Activated CD8-positive, alpha-beta memory T cell treated with anti-CD3 and anti-CD28 coated beads, Interleukin-2, amount 10 ng/mL, durations not matched to agents 7 days and 5 days (primary cell): ENCODE data around the gene SLC36A3. TPM values are rescaled to one million over a fixed set of nuclear protein-coding genes. Genes with fewer than 3 reads are reported as not detected.
A peak's percentile ranks its signal among the peaks of the same experiment; 100 is the strongest.
"Not testable (repeated sequence)": the region's sequence is repeated elsewhere in the genome, so short reads cannot be mapped to it uniquely, and the experiment has no call there.

ENCODE experiments used
- ATAC-seq: fragments of 150-1000 bp; cut with Tn5 transposase; one replicate; pipeline ENCODE4 v1.10.0; 2021; ENCODE audit warnings: moderate library complexity
- CTCF ChIA-PET: fragments of 350-600 bp; sonication (Branson Sonifier 250); formaldehyde crosslinking; loops from one replicate; lab custom pipeline; 2021; ENCODE audit warnings: antibody characterized with exemption; lab: Charles Lee
- DNase-seq: peaks from one replicate; pipeline ENCODE4 v3.0.0-alpha.2; 2020
- H3K27ac Mint-ChIP-seq: one replicate; pipeline ENCODE4 v1.8.0; 2021; ENCODE audit warnings: mild to moderate bottlenecking, mixed read lengths
- H3K27me3 Mint-ChIP-seq: one replicate; pipeline ENCODE4 v1.8.0; 2021; ENCODE audit warnings: mixed read lengths
- H3K36me3 Mint-ChIP-seq: one replicate; pipeline ENCODE4 v1.8.0; 2021; ENCODE audit warnings: mild to moderate bottlenecking, mixed read lengths
- H3K4me1 Mint-ChIP-seq: one replicate; pipeline ENCODE4 v1.8.0; 2021; ENCODE audit warnings: mixed read lengths
- H3K4me3 Mint-ChIP-seq: one replicate; pipeline ENCODE4 v1.8.0; 2021; ENCODE audit warnings: mild to moderate bottlenecking, moderate library complexity, mixed read lengths
- H3K9me3 Mint-ChIP-seq: one replicate; pipeline ENCODE4 v1.8.0; 2022; ENCODE audit warnings: low read depth, mixed read lengths
- total RNA-seq, 2 experiments: library from RNA; stranded (reverse); gene quantifications; one replicate each; pipeline ENCODE4 v1.2.3, GENCODE V29; 2021

Gene SLC36A3
- total RNA-seq, 2 experiments from 2014 or later, result not detected

- H3K4me3 Mint-ChIP-seq, result no peak overlapping the region
- H3K9me3 Mint-ChIP-seq, result no peaks in the 10 kb centered on the region
- no peak overlapping the region for H3K27ac Mint-ChIP-seq
- H3K27me3 Mint-ChIP-seq, result peaks cover 14% of the 10 kb centered on the region
- no peaks in the 10 kb centered on the region for H3K36me3 Mint-ChIP-seq
- H3K4me1 Mint-ChIP-seq, result no peaks in the 10 kb centered on the region
- peak; percentile 23 for ATAC-seq
- CTCF ChIA-PET, result no interaction called here
- DNase-seq, result no peak
Measured at GRCh38 chr5:151318850-151319732, 15.5 kb upstream of the SLC36A3 start.

DNA sequence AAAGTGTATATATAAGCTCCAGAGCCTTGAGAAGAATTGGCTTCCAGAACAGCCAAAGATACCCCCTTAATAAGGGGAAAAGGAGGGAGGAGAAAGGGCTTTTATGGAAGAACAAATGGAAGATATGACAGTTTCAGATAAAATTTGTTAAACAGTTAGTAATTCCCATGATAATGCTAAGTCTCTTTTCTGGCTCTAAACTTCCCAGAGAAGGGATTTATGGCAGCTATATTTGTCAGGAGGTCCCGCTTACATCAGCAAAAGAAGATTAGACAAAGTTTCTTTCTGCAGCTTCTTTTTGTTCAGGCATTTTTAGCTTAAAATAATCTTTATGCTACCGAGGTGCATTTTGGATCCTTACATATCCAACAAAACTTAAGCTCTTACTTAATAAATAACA lies 14.3 kb upstream of the SLC36A3 start:
- no peaks in the 10 kb centered on the region for H3K9me3 Mint-ChIP-seq
- no peaks in the 10 kb centered on the region for H3K36me3 Mint-ChIP-seq
- H3K27me3 Mint-ChIP-seq, result peaks cover 22% of the 10 kb centered on the region
- ATAC-seq (no peak), DNase-seq (no peak)
- no peak overlapping the region for H3K4me3 Mint-ChIP-seq
- no peaks in the 10 kb centered on the region for H3K4me1 Mint-ChIP-seq
- CTCF ChIA-PET, result interaction anchor here (0.7 to 2.6 kb wide), 2 partner anchors 17 to 239 kb away, joined by 3 to 7 read pairs; no protein-coding TSS in a partner anchor
- no peak overlapping the region for H3K27ac Mint-ChIP-seq

DNA sequence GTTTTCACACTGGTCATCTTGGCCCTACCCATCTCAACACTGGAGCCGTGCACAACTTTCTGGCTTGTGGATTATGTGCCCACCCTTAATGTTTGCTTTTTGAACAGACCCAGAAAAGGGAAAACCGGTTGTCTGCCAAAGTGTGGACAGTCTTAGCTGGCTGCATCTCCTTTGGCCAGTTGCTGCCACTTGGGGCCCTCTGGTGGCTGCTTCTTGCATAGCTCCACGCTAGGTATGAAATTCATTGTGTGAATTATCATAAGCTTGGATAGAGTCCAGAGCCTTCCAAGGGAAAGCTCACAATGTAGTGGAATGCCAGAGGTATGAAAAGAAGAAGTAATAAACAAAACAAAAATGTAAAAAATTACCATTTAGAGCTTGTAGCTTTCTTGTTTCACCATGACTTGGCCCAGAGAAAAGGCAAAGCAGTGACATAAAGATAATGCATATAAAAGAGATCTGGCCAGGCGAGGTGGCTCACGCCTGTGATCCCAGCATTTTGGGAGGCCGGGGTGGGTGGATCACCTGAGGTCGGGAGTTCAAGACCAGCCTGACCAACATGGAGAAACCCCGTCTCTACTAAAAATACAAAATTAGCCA lies 12.5 kb upstream of the SLC36A3 start:
- H3K9me3 Mint-ChIP-seq, result no peaks in the 10 kb centered on the region
- ATAC-seq (peak; percentile 83), DNase-seq (peak; percentile 68)
- no peaks in the 10 kb centered on the region for H3K36me3 Mint-ChIP-seq
- CTCF ChIA-PET, result interaction anchor here (0.8 to 2.6 kb wide), 14 partner anchors 9 to 527 kb away, joined by 3 to 7 read pairs (median 3); partner anchors contain the start of gene GM2A
- no peak overlapping the region for H3K4me3 Mint-ChIP-seq
- H3K27me3 Mint-ChIP-seq, result peaks cover 27% of the 10 kb centered on the region
- H3K27ac Mint-ChIP-seq, result no peak overlapping the region
- no peaks in the 10 kb centered on the region for H3K4me1 Mint-ChIP-seq

GRCh38 chr5:151313357-151313756 lies 9.8 kb upstream of the SLC36A3 start:
- Mint-ChIP-seq H3K4me3 (no peak overlapping the region), H3K27me3 (peaks cover 25% of the 10 kb centered on the region), H3K4me1 (no peaks in the 10 kb centered on the region), H3K9me3 (peaks cover 2% of the 10 kb centered on the region), H3K36me3 (peaks cover 1% of the 10 kb centered on the region), H3K27ac (no peak overlapping the region)
- DNase-seq (no peak), ATAC-seq (no peak)
- CTCF ChIA-PET, result no interaction called here

DNA sequence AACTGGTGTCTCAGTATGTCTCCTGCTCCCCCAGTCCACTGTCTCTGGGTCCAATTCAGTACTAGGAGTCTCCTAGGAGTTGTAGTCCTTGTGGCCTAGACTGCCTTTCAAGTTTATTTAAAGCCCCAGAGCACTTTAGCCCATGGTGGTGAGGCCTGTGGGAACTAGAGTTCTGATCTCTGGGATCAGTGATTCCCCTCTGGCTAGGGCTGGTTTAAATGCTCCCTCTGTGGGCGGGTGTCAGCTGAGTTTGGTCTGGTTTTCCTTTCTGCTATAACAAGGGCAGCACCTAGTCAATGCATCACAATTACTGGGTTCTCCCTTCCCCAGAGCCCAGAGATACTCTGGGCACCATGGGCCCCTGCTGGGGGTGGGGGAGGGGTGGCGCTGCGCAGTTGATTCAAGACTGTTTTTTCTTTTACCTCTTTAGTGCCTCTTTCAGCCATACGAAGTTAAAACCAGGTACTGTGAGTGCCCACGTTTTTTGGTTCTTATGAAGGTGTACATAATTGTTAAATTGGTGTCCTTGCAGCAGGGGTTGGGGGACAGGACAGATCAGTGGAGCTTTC lies 9.3 kb upstream of the SLC36A3 start:
- DNase-seq (no peak), ATAC-seq (no peak)
- Mint-ChIP-seq H3K27me3 (peaks cover 28% of the 10 kb centered on the region), H3K36me3 (peaks cover 1% of the 10 kb centered on the region), H3K4me1 (no peaks in the 10 kb centered on the region), H3K9me3 (peaks cover 2% of the 10 kb centered on the region), H3K27ac (no peak overlapping the region), H3K4me3 (no peak overlapping the region)
- CTCF ChIA-PET, result no interaction called here

DNA sequence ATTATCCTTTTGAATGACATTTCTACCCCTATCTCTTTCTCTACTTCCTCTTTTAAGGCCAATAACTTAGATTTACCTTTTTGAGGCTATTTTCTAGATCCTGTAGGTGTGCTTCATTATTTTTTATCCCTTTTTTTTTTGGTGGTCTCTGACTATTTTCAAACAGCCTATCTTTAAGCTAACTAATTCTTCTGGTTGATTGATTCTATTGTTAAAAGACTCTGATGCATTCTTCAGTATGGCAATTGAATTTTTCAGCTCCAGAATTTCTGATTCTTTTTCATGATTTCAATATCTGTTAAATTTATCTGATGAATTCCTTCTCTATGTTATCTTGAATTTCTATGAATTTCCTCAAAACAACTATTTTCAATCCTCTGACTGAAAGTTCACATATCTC lies 7.4 kb upstream of the SLC36A3 start:
- peaks cover 39% of the 10 kb centered on the region for H3K27me3 Mint-ChIP-seq
- no peak overlapping the region for H3K4me3 Mint-ChIP-seq
- H3K4me1 Mint-ChIP-seq, result no peaks in the 10 kb centered on the region
- no peak for DNase-seq
- no peak for ATAC-seq
- H3K9me3 Mint-ChIP-seq, result peaks cover 2% of the 10 kb centered on the region
- CTCF ChIA-PET, result no interaction called here
- H3K27ac Mint-ChIP-seq, result no peak overlapping the region
- H3K36me3 Mint-ChIP-seq, result peaks cover 1% of the 10 kb centered on the region

DNA sequence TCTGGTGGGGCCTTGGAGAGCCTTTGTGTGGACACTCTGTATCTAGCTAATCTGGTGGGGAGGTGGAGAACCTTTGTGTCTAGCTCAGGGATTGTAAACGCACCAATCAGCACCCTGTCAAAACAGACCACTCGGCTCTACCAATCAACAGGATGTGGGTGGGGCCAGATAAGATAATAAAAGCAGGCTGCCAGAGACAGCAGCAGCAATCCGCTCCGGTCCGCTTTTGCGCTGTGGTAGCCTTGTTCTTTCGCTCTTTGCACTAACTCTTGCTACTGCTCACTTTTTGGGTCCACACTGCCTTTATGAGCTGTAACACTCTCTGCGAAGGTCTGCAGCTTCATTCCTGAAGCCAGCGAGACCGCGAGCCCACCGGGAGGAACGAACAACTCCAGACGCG lies 6.3 kb upstream of the SLC36A3 start:
- peaks cover 44% of the 10 kb centered on the region for H3K27me3 Mint-ChIP-seq
- CTCF ChIA-PET, ATAC-seq, H3K4me1 Mint-ChIP-seq, DNase-seq, H3K36me3 Mint-ChIP-seq, H3K9me3 Mint-ChIP-seq, H3K27ac Mint-ChIP-seq, H3K4me3 Mint-ChIP-seq: not testable (repeated sequence)

- CTCF ChIA-PET, DNase-seq, H3K9me3 Mint-ChIP-seq, H3K4me1 Mint-ChIP-seq, H3K36me3 Mint-ChIP-seq, H3K27ac Mint-ChIP-seq, H3K4me3 Mint-ChIP-seq, ATAC-seq: not testable (repeated sequence)
- peaks cover 44% of the 10 kb centered on the region for H3K27me3 Mint-ChIP-seq
Measured at GRCh38 chr5:151309266-151309665, 5.7 kb upstream of the SLC36A3 start.

DNA sequence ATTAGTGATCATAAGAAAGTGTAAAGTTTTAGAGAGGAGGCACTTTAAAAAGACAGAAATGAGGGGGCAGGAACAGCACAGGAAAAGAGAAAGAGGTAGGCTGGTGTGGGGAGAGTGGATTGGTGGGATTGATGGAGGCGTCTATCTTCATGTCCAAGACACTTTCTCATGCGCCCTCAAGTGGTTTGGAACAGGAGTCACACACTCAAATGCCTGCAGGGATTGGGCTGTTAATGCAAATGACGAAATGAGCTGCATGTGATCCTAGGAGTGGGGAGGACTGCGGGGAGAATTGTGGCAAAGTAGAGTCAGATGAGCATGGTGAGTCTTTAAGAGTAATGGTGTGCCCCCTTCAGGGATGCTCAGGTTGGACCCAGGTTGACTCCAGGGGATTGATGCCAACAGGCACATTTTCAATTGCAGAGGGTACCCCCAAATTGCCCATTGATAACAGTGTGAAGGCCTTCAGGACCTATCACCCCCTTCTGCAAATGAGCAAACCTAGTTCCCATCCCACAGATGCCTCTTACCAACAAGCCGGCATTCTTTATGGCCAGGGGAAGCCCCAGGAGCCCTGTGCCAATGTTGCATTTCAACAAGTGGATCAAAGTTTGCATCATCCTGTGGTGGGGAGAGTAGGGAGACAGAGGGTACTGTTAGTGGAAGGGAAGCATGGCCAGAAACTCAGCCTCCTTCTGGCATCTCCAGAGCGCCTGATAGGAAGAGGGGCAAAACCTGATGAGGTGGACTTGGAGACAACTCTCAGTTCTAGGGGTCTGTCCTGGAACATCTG lies 5.3 kb downstream of the SLC36A3 start:
- Mint-ChIP-seq H3K27me3 (peaks cover 25% of the 10 kb centered on the region), H3K9me3 (no peaks in the 10 kb centered on the region), H3K4me3 (no peak overlapping the region), H3K4me1 (peaks cover 6% of the 10 kb centered on the region), H3K36me3 (no peaks in the 10 kb centered on the region), H3K27ac (no peak overlapping the region)
- ATAC-seq (peak; percentile 76), DNase-seq (peak; percentile 53)
- CTCF ChIA-PET, result interaction anchor here (0.6 to 1.1 kb wide), 6 partner anchors 10 to 247 kb away, joined by 3 to 4 read pairs (median 4); no protein-coding TSS in a partner anchor

- DNase-seq (no peak), ATAC-seq (no peak)
- Mint-ChIP-seq H3K9me3 (no peaks in the 10 kb centered on the region), H3K4me1 (peaks cover 6% of the 10 kb centered on the region), H3K27ac (no peak overlapping the region), H3K36me3 (no peaks in the 10 kb centered on the region), H3K4me3 (no peak overlapping the region), H3K27me3 (peaks cover 22% of the 10 kb centered on the region)
- CTCF ChIA-PET, result interaction anchor here (0.8 to 1.2 kb wide), 2 partner anchors 22 to 132 kb away, joined by 3 to 4 read pairs; no protein-coding TSS in a partner anchor
Measured at GRCh38 chr5:151296974-151297373, 6.6 kb downstream of the SLC36A3 start.

- H3K27ac Mint-ChIP-seq, result no peak overlapping the region
- H3K36me3 Mint-ChIP-seq, result no peaks in the 10 kb centered on the region
- no peak for ATAC-seq
- peaks cover 6% of the 10 kb centered on the region for H3K4me1 Mint-ChIP-seq
- DNase-seq, result no peak
- H3K4me3 Mint-ChIP-seq, result no peak overlapping the region
- CTCF ChIA-PET, result interaction anchor here (1.2 kb wide), 1 partner anchor 22 kb away, joined by 3 read pairs; no protein-coding TSS in a partner anchor
- no peaks in the 10 kb centered on the region for H3K9me3 Mint-ChIP-seq
- peaks cover 18% of the 10 kb centered on the region for H3K27me3 Mint-ChIP-seq
Measured at GRCh38 chr5:151296478-151296830, 7.1 kb downstream of the SLC36A3 start.

- DNase-seq (no peak), ATAC-seq (no peak)
- Mint-ChIP-seq H3K27me3 (peaks cover 13% of the 10 kb centered on the region), H3K36me3 (no peaks in the 10 kb centered on the region), H3K4me1 (peaks cover 6% of the 10 kb centered on the region), H3K9me3 (no peaks in the 10 kb centered on the region), H3K27ac (no peak overlapping the region), H3K4me3 (no peak overlapping the region)
- CTCF ChIA-PET, result interaction anchor here (1.2 kb wide), 1 partner anchor 21 kb away, joined by 3 read pairs; no protein-coding TSS in a partner anchor
Measured at GRCh38 chr5:151295791-151296477, 7.6 kb downstream of the SLC36A3 start.
